ENCODE measurements around the gene TTF1.
"Not testable (repeated sequence)": the region's sequence is repeated elsewhere in the genome, so short reads cannot be mapped to it uniquely, and the experiment has no call there.

TTF1 gene

GRCh38 chr9:132383462-132383883 is 23.2 kb downstream of the TTF1 start:
- Histone ChIP-seq H3K9me3 (ENCODE audit: insufficient read depth, low read depth, low read length) (no peaks in the 10 kb centered on the region), H3K4me1 (ENCODE audit: insufficient read depth, low read length) (no peaks in the 10 kb centered on the region), H3K9ac (ENCODE audit: low read depth, low read length) (no peak overlapping the region), H3K27ac (ENCODE audit: low read length) (no peak overlapping the region), H3K4me3 (ENCODE audit: low read length) (no peak overlapping the region), H3K27me3 (ENCODE audit: insufficient read depth, low read length) (no peaks in the 10 kb centered on the region), H3K36me3 (ENCODE audit: insufficient read depth, low read depth, low read length) (peaks cover 83% of the 10 kb centered on the region)

- Histone ChIP-seq H3K36me3 (ENCODE audit: insufficient read depth, low read depth, low read length) (peaks cover 83% of the 10 kb centered on the region), H3K4me1 (ENCODE audit: insufficient read depth, low read length) (no peaks in the 10 kb centered on the region), H3K9ac (ENCODE audit: low read depth, low read length) (no peak overlapping the region), H3K4me3 (ENCODE audit: low read length) (no peak overlapping the region), H3K27ac (ENCODE audit: low read length) (no peak overlapping the region), H3K27me3 (ENCODE audit: insufficient read depth, low read length) (no peaks in the 10 kb centered on the region), H3K9me3 (ENCODE audit: insufficient read depth, low read depth, low read length) (peaks cover 10% of the 10 kb centered on the region; the same call in 1 of the 2 replicates)
These were observed 24.6 kb downstream of the TTF1 start for GRCh38 chr9:132381966-132382541.

GRCh38 chr9:132378416-132378815 is 28.2 kb downstream of the TTF1 start:
- peaks cover 71% of the 10 kb centered on the region for H3K36me3 ChIP-seq (ENCODE audit: insufficient read depth, low read depth, low read length)
- not testable (repeated sequence) for H3K4me3 ChIP-seq (ENCODE audit: low read length); H3K27me3 ChIP-seq (ENCODE audit: insufficient read depth, low read length); H3K27ac ChIP-seq (ENCODE audit: low read length); H3K4me1 ChIP-seq (ENCODE audit: insufficient read depth, low read length); H3K9ac ChIP-seq (ENCODE audit: low read depth, low read length); H3K9me3 ChIP-seq (ENCODE audit: insufficient read depth, low read depth, low read length)

GRCh38 chr9:132377769-132378168 is 28.9 kb downstream of the TTF1 start:
- H3K9ac ChIP-seq (ENCODE audit: low read depth, low read length); H3K27me3 ChIP-seq (ENCODE audit: insufficient read depth, low read length); H3K9me3 ChIP-seq (ENCODE audit: insufficient read depth, low read depth, low read length); H3K27ac ChIP-seq (ENCODE audit: low read length); H3K4me3 ChIP-seq (ENCODE audit: low read length); H3K4me1 ChIP-seq (ENCODE audit: insufficient read depth, low read length): not testable (repeated sequence)
- peaks cover 66% of the 10 kb centered on the region for H3K36me3 ChIP-seq (ENCODE audit: insufficient read depth, low read depth, low read length)

GRCh38 chr9:132372177-132373095 is 34.2 kb downstream of the TTF1 start:
- peaks cover 27% of the 10 kb centered on the region for H3K36me3 ChIP-seq (ENCODE audit: insufficient read depth, low read depth, low read length)
- H3K4me1 ChIP-seq (ENCODE audit: insufficient read depth, low read length) = no peaks in the 10 kb centered on the region
- H3K27me3 ChIP-seq (ENCODE audit: insufficient read depth, low read length) = no peaks in the 10 kb centered on the region
- H3K4me3 ChIP-seq (ENCODE audit: low read length) = no peak overlapping the region
- no peak overlapping the region; the same call in 1 of the 2 replicates for H3K9ac ChIP-seq (ENCODE audit: low read depth, low read length)
- H3K9me3 ChIP-seq (ENCODE audit: insufficient read depth, low read depth, low read length) = peaks cover 1% of the 10 kb centered on the region; the same call in 1 of the 2 replicates
- H3K27ac ChIP-seq (ENCODE audit: low read length) = no peak overlapping the region

- Histone ChIP-seq H3K9me3 (ENCODE audit: insufficient read depth, low read depth, low read length) (no peaks in the 10 kb centered on the region), H3K27ac (ENCODE audit: low read length) (no peak overlapping the region), H3K4me3 (ENCODE audit: low read length) (no peak overlapping the region), H3K4me1 (ENCODE audit: insufficient read depth, low read length) (no peaks in the 10 kb centered on the region), H3K36me3 (ENCODE audit: insufficient read depth, low read depth, low read length) (peaks cover 9% of the 10 kb centered on the region), H3K27me3 (ENCODE audit: insufficient read depth, low read length) (no peaks in the 10 kb centered on the region), H3K9ac (ENCODE audit: low read depth, low read length) (no peak overlapping the region)
These were observed 36.0 kb downstream of the TTF1 start for GRCh38 chr9:132370592-132370991.

GRCh38 chr9:132369421-132369820 is 37.2 kb downstream of the TTF1 start:
- no peaks in the 10 kb centered on the region for H3K4me1 ChIP-seq (ENCODE audit: insufficient read depth, low read length)
- no peak overlapping the region for H3K9ac ChIP-seq (ENCODE audit: low read depth, low read length)
- H3K4me3 ChIP-seq (ENCODE audit: low read length) = no peak overlapping the region
- no peak overlapping the region for H3K27ac ChIP-seq (ENCODE audit: low read length)
- no peaks in the 10 kb centered on the region for H3K27me3 ChIP-seq (ENCODE audit: insufficient read depth, low read length)
- H3K36me3 ChIP-seq (ENCODE audit: insufficient read depth, low read depth, low read length) = no peaks in the 10 kb centered on the region
- H3K9me3 ChIP-seq (ENCODE audit: insufficient read depth, low read depth, low read length) = no peaks in the 10 kb centered on the region

- Histone ChIP-seq H3K4me1 (ENCODE audit: insufficient read depth, low read length) (no peaks in the 10 kb centered on the region), H3K36me3 (ENCODE audit: insufficient read depth, low read depth, low read length) (no peaks in the 10 kb centered on the region), H3K9me3 (ENCODE audit: insufficient read depth, low read depth, low read length) (no peaks in the 10 kb centered on the region), H3K27me3 (ENCODE audit: insufficient read depth, low read length) (no peaks in the 10 kb centered on the region), H3K9ac (ENCODE audit: low read depth, low read length) (no peak overlapping the region), H3K4me3 (ENCODE audit: low read length) (no peak overlapping the region), H3K27ac (ENCODE audit: low read length) (no peak overlapping the region)
These were observed 38.9 kb downstream of the TTF1 start for GRCh38 chr9:132367613-132368313.

- Histone ChIP-seq H3K27me3 (ENCODE audit: insufficient read depth, low read length) (no peaks in the 10 kb centered on the region), H3K27ac (ENCODE audit: low read length) (no peak overlapping the region), H3K36me3 (ENCODE audit: insufficient read depth, low read depth, low read length) (no peaks in the 10 kb centered on the region), H3K9ac (ENCODE audit: low read depth, low read length) (no peak overlapping the region), H3K4me3 (ENCODE audit: low read length) (no peak overlapping the region), H3K4me1 (ENCODE audit: insufficient read depth, low read length) (no peaks in the 10 kb centered on the region), H3K9me3 (ENCODE audit: insufficient read depth, low read depth, low read length) (no peaks in the 10 kb centered on the region)
These were observed 40.2 kb downstream of the TTF1 start for GRCh38 chr9:132366481-132366880.

GRCh38 chr9:132365986-132366385 is 40.7 kb downstream of the TTF1 start:
- no peaks in the 10 kb centered on the region for H3K36me3 ChIP-seq (ENCODE audit: insufficient read depth, low read depth, low read length)
- H3K4me1 ChIP-seq (ENCODE audit: insufficient read depth, low read length) = no peaks in the 10 kb centered on the region
- H3K27me3 ChIP-seq (ENCODE audit: insufficient read depth, low read length) = no peaks in the 10 kb centered on the region
- no peaks in the 10 kb centered on the region for H3K9me3 ChIP-seq (ENCODE audit: insufficient read depth, low read depth, low read length)
- no peak overlapping the region for H3K27ac ChIP-seq (ENCODE audit: low read length)
- H3K4me3 ChIP-seq (ENCODE audit: low read length) = no peak overlapping the region
- H3K9ac ChIP-seq (ENCODE audit: low read depth, low read length) = no peak overlapping the region

GRCh38 chr9:132364068-132364467 is 42.6 kb downstream of the TTF1 start:
- H3K9ac ChIP-seq (ENCODE audit: low read depth, low read length) = no peak overlapping the region
- no peak overlapping the region for H3K27ac ChIP-seq (ENCODE audit: low read length)
- H3K4me1 ChIP-seq (ENCODE audit: insufficient read depth, low read length) = no peaks in the 10 kb centered on the region
- H3K9me3 ChIP-seq (ENCODE audit: insufficient read depth, low read depth, low read length) = no peaks in the 10 kb centered on the region
- no peaks in the 10 kb centered on the region for H3K27me3 ChIP-seq (ENCODE audit: insufficient read depth, low read length)
- no peak overlapping the region for H3K4me3 ChIP-seq (ENCODE audit: low read length)
- H3K36me3 ChIP-seq (ENCODE audit: insufficient read depth, low read depth, low read length) = no peaks in the 10 kb centered on the region
